ENCODE measurements around the gene POLG.

Gene POLG

GRCh38 chr15:89368566-89369223, 34.1 kb upstream of the POLG start:
- DNase-seq (ENCODE audit: low read depth) = no peak
- H3K4me3 ChIP-seq (ENCODE audit: low read depth, low read length) = no peak overlapping the region
- TF ChIP-seq CTCF (conservative IDR thresholded peaks at IDR 0.05; ENCODE audit: low read depth, low read length) = no peak

- no peak overlapping the region for H3K4me3 ChIP-seq (ENCODE audit: low read depth, low read length)
- no peak for DNase-seq (ENCODE audit: low read depth)
- no peak for TF ChIP-seq CTCF (conservative IDR thresholded peaks at IDR 0.05; ENCODE audit: low read depth, low read length)
These were observed 33.1 kb upstream of the POLG start for GRCh38 chr15:89367485-89368451.

DNA sequence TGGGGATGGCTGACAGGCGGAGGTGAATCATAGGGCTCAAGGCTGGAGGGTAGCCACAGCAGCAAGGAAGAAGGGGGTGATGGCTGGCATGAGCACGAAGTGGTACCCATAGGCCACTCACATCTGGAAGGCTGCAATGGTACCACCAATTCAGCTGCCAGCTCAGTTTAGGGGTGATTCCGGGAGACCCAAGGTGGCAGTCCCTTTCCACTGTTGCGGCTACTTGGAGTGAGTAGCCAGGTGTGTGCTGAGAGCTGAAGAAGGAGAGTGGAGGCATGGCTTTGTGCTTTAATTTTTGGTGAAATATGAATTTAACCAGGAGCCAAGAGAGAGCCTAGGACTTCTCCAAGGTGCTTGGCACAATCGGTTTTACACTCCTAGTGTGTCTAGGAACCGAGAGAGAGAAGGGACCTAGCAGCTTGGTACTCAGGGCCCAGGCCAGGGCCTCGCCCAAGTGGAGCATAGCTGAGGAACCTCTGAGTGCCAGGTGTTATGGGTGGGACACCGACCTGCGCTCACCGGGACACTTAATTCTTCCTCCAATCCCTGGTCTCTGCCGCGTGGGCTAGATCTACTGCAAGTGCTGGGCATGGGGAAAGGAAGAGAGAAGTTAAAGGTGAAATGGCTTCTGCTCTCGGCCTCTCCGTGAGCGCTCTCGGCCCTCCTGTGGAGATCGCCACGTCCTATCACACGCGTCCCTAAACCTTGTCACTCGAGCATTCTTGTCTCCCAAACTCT, 32.2 kb upstream of the POLG start:
- DNase-seq (ENCODE audit: low read depth) = no peak
- TF ChIP-seq CTCF (conservative IDR thresholded peaks at IDR 0.05; ENCODE audit: low read depth, low read length) = no peak
- no peak overlapping the region for H3K4me3 ChIP-seq (ENCODE audit: low read depth, low read length)

GRCh38 chr15:89365462-89366065, 30.9 kb upstream of the POLG start:
- no peak for TF ChIP-seq CTCF (conservative IDR thresholded peaks at IDR 0.05; ENCODE audit: low read depth, low read length)
- no peak overlapping the region for H3K4me3 ChIP-seq (ENCODE audit: low read depth, low read length)
- DNase-seq (ENCODE audit: low read depth) = no peak

DNA sequence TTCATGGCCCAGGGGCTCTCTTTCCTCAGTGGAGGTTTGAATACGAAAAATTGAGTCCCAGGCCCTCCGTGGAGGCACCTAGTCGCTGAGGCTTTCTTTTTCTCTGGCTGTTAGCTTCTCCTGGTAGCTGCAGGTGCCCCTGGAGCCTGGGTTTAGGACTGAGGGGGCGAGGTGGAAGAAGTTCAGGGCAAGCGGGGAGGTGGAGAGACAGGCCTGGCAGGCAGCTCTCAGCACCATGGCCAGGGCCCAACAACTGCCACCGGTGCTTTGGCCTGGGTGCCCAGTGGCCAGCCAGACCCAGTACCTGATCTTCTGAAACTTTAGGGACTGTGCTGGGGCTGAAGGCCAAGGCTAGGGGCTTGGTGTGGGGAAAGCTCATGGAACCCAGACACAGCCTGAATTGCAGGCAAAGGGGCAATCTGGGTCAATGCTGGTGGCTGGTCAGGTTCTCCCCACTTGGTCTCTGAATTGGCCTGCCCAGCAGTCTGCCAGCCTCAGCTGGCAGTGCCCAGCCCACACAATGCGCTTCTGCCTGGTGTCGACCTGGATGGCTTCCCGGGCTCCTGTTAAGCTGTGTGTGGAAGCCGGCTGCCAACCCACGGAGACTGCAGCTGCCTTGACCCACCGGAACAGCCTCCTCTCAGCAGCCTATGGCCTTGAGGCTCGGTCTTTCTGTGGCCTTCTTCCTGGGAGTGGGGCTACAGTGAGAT, 30.3 kb upstream of the POLG start:
- H3K4me3 ChIP-seq (ENCODE audit: low read depth, low read length) = no peak overlapping the region
- DNase-seq (ENCODE audit: low read depth) = no peak

More for the DNA sequence above, 30.3 kb upstream of the POLG start:
- no peak for TF ChIP-seq CTCF (conservative IDR thresholded peaks at IDR 0.05; ENCODE audit: low read depth, low read length)

Measured in choroid plexus epithelial cell (primary cell).